ENCODE results near the gene FNDC10.

DNA sequence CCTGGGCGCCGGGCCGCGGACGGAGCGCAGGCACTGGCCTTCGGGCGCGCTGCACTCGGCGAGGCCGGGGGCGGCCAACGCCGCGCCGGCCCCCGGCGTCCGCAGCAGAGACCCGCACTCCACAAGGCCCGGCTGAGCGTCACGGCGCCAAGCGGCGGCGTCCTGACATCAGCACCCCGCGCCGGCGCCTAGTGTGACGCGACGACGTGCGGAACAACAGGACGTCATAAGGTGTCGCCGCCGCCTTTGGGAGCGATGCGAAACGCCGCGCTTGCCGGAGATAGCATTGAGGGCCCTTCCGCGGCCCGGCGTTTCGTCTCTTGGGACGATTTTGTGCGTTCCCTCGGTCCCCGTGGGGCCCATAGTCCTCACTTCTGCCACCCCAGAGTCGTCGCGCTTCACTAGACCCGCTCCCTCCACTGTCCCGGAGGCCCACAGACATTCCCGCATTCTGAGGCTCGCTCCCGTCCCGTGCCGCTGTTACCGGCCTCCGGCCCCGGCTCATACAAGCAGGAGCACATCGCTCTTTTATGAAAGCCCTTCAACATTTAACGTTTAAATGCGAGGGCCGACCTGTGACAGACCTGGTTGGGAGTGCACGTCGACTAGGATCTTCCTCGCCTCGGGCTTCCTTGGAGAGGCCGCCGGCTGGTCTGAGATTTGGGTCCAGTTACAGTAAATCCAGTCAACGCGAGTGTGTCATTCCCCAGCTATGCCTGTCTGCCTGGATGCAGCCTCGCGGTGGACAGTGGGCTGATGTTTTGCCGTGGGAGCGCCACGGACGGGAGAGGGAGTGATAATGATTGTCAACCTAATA is 25.0 kb downstream of the FNDC10 start, which contains the start of gene SSU72:
- TF ChIP-seq POLR2A (IDR thresholded peaks at IDR 0.05) (peak; percentile 97), POLR2AphosphoS5 (IDR thresholded peaks at IDR 0.05) (peak; percentile 95 to 99 (median 98)), EP300 (IDR thresholded peaks at IDR 0.05; ENCODE audit: low read depth) (peak; percentile 10)
- TF ChIP-seq, protein P1, sequence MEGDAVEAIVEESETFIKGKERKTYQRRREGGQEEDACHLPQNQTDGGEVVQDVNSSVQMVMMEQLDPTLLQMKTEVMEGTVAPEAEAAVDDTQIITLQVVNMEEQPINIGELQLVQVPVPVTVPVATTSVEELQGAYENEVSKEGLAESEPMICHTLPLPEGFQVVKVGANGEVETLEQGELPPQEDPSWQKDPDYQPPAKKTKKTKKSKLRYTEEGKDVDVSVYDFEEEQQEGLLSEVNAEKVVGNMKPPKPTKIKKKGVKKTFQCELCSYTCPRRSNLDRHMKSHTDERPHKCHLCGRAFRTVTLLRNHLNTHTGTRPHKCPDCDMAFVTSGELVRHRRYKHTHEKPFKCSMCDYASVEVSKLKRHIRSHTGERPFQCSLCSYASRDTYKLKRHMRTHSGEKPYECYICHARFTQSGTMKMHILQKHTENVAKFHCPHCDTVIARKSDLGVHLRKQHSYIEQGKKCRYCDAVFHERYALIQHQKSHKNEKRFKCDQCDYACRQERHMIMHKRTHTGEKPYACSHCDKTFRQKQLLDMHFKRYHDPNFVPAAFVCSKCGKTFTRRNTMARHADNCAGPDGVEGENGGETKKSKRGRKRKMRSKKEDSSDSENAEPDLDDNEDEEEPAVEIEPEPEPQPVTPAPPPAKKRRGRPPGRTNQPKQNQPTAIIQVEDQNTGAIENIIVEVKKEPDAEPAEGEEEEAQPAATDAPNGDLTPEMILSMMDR (IDR thresholded peaks at IDR 0.05): no peak
